Kidney capillary endothelial cell (primary cell): ENCODE data around the gene NFRKB.

Experiments used
- DNase-seq: peaks from one replicate; pipeline ENCODE4 v3.0.0-alpha.2; 2018; ENCODE audit warnings: low spot score

NFRKB gene

GRCh38 chr11:129895126-129896041 is at the start of gene NFRKB:
TSS of gene NFRKB (minus strand) at chr11:129895578. CDS start at chr11:129892849, 2,729 bp downstream.
- DNase-seq = peak; percentile 62

GRCh38 chr11:129944696-129945095 is 49.3 kb upstream of the NFRKB start:
- DNase-seq = no peak

GRCh38 chr11:129943036-129943435 is 47.7 kb upstream of the NFRKB start:
- DNase-seq = no peak

GRCh38 chr11:129939510-129939909 is 44.1 kb upstream of the NFRKB start:
- no peak for DNase-seq

- DNase-seq = no peak
Observed at GRCh38 chr11:129938764-129939163, 43.4 kb upstream of the NFRKB start.

GRCh38 chr11:129937592-129938238 is 42.3 kb upstream of the NFRKB start:
- DNase-seq = no peak

- DNase-seq = no peak
Observed at GRCh38 chr11:129935723-129936122, 40.3 kb upstream of the NFRKB start.

GRCh38 chr11:129933891-129934290 is 38.5 kb upstream of the NFRKB start:
- no peak for DNase-seq

GRCh38 chr11:129933262-129933661 is 37.9 kb upstream of the NFRKB start:
- no peak for DNase-seq

GRCh38 chr11:129932381-129933067 is 37.1 kb upstream of the NFRKB start:
- no peak for DNase-seq

- DNase-seq = no peak
Observed at GRCh38 chr11:129930743-129931142, 35.4 kb upstream of the NFRKB start.

- peak; percentile 18 for DNase-seq
Observed at GRCh38 chr11:129930296-129930695, 34.9 kb upstream of the NFRKB start.

- no peak for DNase-seq
Observed at GRCh38 chr11:129929721-129930120, 34.3 kb upstream of the NFRKB start.

- no peak for DNase-seq
Observed at GRCh38 chr11:129928923-129929692, 33.7 kb upstream of the NFRKB start.

GRCh38 chr11:129922674-129923073 is 27.3 kb upstream of the NFRKB start:
- no peak for DNase-seq

GRCh38 chr11:129918361-129918760 is 23.0 kb upstream of the NFRKB start:
- no peak for DNase-seq

- DNase-seq = no peak
Observed at GRCh38 chr11:129917231-129917630, 21.9 kb upstream of the NFRKB start.

- DNase-seq = peak; percentile 66
Observed at GRCh38 chr11:129911298-129911697, 15.9 kb upstream of the NFRKB start.

- no peak for DNase-seq
Observed at GRCh38 chr11:129910360-129910759, 15.0 kb upstream of the NFRKB start.

- no peak for DNase-seq
Observed at GRCh38 chr11:129905402-129905801, 10.0 kb upstream of the NFRKB start.

- DNase-seq = no peak
Observed at GRCh38 chr11:129896062-129896461, 684 bp upstream of the NFRKB start.
